Neural cell (in vitro differentiated cells): ENCODE data around the gene EPS15. TPM values are rescaled to one million over a fixed set of nuclear protein-coding genes. Genes with fewer than 3 reads are reported as not detected.

ENCODE experiments used
- H2AFZ ChIP-seq: fragments of 200-600, 300-800 bp; sonication (generic), shearing (Covaris generic); 2 replicates; pipeline ENCODE4 v1.6.0; 2014; ENCODE audit warnings: low read depth, mild to moderate bottlenecking, antibody characterized with exemption, low read length, moderate library complexity
- H3F3A ChIP-seq: fragments of 200-600 bp; shearing (Covaris generic); 2 replicates; pipeline ENCODE4 v1.6.1; 2016; ENCODE audit warnings: mild to moderate bottlenecking, moderate library complexity, mixed read lengths, antibody characterized with exemption, low read length; ENCODE audit not compliant: insufficient read depth, poor library complexity, severe bottlenecking
- H3K27ac ChIP-seq: fragments of 200-600, 300-800 bp; sonication (generic), shearing (Covaris generic); 2 replicates; pipeline ENCODE4 v1.5.1; 2014; ENCODE audit warnings: mild to moderate bottlenecking, low read length, moderate library complexity
- H3K27me3 ChIP-seq: fragments of 300-800, 200-600 bp; sonication (generic), shearing (Covaris generic); 2 replicates; pipeline ENCODE4 v1.6.0; 2014; ENCODE audit warnings: mild to moderate bottlenecking, low read depth, low read length, moderate library complexity; ENCODE audit not compliant: insufficient read depth
- H3K36me3 ChIP-seq: fragments of 300-800, 200-600 bp; sonication (generic), shearing (Covaris generic); 2 replicates; pipeline ENCODE4 v1.5.1; 2014; ENCODE audit warnings: mild to moderate bottlenecking, antibody characterized with exemption, low read length, moderate library complexity; ENCODE audit not compliant: insufficient read depth
- H3K4me2 ChIP-seq: fragments of 300-800, 200-600 bp; sonication (generic), shearing (Covaris generic); 2 replicates; pipeline ENCODE4 v1.6.0; 2014; ENCODE audit warnings: mild to moderate bottlenecking, low read length
- H3K4me3 ChIP-seq: fragments of 300-800, 200-600 bp; sonication (generic), shearing (Covaris generic); 2 replicates; pipeline ENCODE4 v1.5.1; 2014; ENCODE audit warnings: mild to moderate bottlenecking, low read length, moderate library complexity
- H3K79me2 ChIP-seq: fragments of 200-600 bp; shearing (Covaris generic); replicated peaks from 2 replicates; pipeline ENCODE4 v1.6.0; 2014; ENCODE audit warnings: mild to moderate bottlenecking, low read length, moderate library complexity; ENCODE audit not compliant: insufficient read depth
- H3K9ac ChIP-seq: fragments of 300-800, 200-600 bp; sonication (generic), shearing (Covaris generic); 2 replicates; pipeline ENCODE4 v1.6.1; 2016; ENCODE audit warnings: mild to moderate bottlenecking, low read length, mixed read lengths
- H3K9me2 ChIP-seq: fragments of 200-600 bp; shearing (Covaris generic); 2 replicates; pipeline ENCODE4 v1.6.1; 2016; ENCODE audit warnings: mild to moderate bottlenecking, low read length, mixed read lengths; ENCODE audit not compliant: insufficient read depth
- H3K9me3 ChIP-seq: fragments of 200-600, 300-800 bp; sonication (generic), shearing (Covaris generic); 2 replicates; pipeline ENCODE4 v1.6.1; 2016; ENCODE audit warnings: mild to moderate bottlenecking, mixed run types, low read length, moderate library complexity, mixed read lengths
- H4K20me1 ChIP-seq: fragments of 200-600 bp; shearing (Covaris generic); 2 replicates; pipeline ENCODE4 v1.6.1; 2016; ENCODE audit warnings: mild to moderate bottlenecking, mixed run types; ENCODE audit not compliant: insufficient read depth
- CTCF ChIP-seq: fragments of 450-650 bp; IDR thresholded peaks from 2 replicates; pipeline ENCODE4 v1.5.1; 2014; ENCODE audit warnings: antibody characterized with exemption, mild to moderate bottlenecking, moderate library complexity; ENCODE audit not compliant: poor library complexity, severe bottlenecking
- EP300 ChIP-seq: fragments of 450-650 bp; conservative IDR thresholded peaks from 2 replicates; pipeline ENCODE4 v1.6.1; 2014; ENCODE audit warnings: antibody characterized with exemption, mild to moderate bottlenecking, moderate library complexity; ENCODE audit not compliant: poor library complexity, severe bottlenecking
- EZH2 ChIP-seq: fragments of 200-600, 300-800 bp; shearing (Covaris generic), sonication (generic); IDR thresholded peaks from 2 replicates; pipeline ENCODE4 v1.6.1; 2014; ENCODE audit warnings: antibody characterized with exemption, low read length, borderline replicate concordance, mild to moderate bottlenecking; ENCODE audit not compliant: insufficient read depth, poor library complexity, severe bottlenecking
- MXI1 ChIP-seq: fragments of 450-650 bp; conservative IDR thresholded peaks from 2 replicates; pipeline ENCODE4 v1.6.1; 2014; ENCODE audit warnings: antibody characterized with exemption, mild to moderate bottlenecking; ENCODE audit not compliant: poor library complexity, severe bottlenecking
- POLR2AphosphoS5 ChIP-seq: IDR thresholded peaks from 2 replicates; pipeline ENCODE4 v1.6.1; 2012
- RAD21 ChIP-seq: fragments of 450-650 bp; conservative IDR thresholded peaks from 2 replicates; pipeline ENCODE4 v1.6.1; 2014; ENCODE audit warnings: antibody characterized with exemption, mild to moderate bottlenecking, moderate library complexity
- REST ChIP-seq: IDR thresholded peaks from 2 replicates; pipeline ENCODE4 v1.6.1; 2012; ENCODE audit warnings: borderline replicate concordance
- SMC3 ChIP-seq: fragments of 450-650 bp; conservative IDR thresholded peaks from 2 replicates; pipeline ENCODE4 v1.6.1; 2014; ENCODE audit warnings: antibody characterized with exemption, mild to moderate bottlenecking, moderate library complexity; ENCODE audit not compliant: poor library complexity
- TAF1 ChIP-seq: IDR thresholded peaks from 2 replicates; pipeline ENCODE4 v1.6.1; 2012; ENCODE audit warnings: low read depth
- polyA plus RNA-seq: library from polyadenylated mRNA; depleted of rRNA; stranded (reverse); fragments of >200 nt; gene quantifications from 2 replicates; pipeline ENCODE4 v1.2.3, GENCODE V29; 2014

EPS15 gene
- polyA plus RNA-seq, 1 donor from 2014 or later: 101 TPM

GRCh38 chr1:51494138-51494830 is 24.8 kb downstream of the EPS15 start:
- no peaks in the 10 kb centered on the region for H3K79me2 ChIP-seq

GRCh38 chr1:51491166-51491981 is 27.7 kb downstream of the EPS15 start:
- no peaks in the 10 kb centered on the region for H3F3A ChIP-seq
- no peaks in the 10 kb centered on the region for H3K9me2 ChIP-seq
- no peaks in the 10 kb centered on the region for H3K27me3 ChIP-seq
- no peak overlapping the region for H3K27ac ChIP-seq
- H3K9ac ChIP-seq: no peak overlapping the region
- no peak overlapping the region for H2AFZ ChIP-seq
- no peaks in the 10 kb centered on the region for H3K79me2 ChIP-seq
- no peak overlapping the region for H3K4me2 ChIP-seq
- H3K4me3 ChIP-seq: no peak overlapping the region
- no peaks in the 10 kb centered on the region for H3K36me3 ChIP-seq
- TF ChIP-seq MXI1 (no peak), EP300 (no peak), POLR2AphosphoS5 (no peak), REST (no peak), SMC3 (no peak), CTCF (no peak), RAD21 (no peak), TAF1 (no peak), EZH2 (no peak)
- no peaks in the 10 kb centered on the region for H4K20me1 ChIP-seq
- H3K9me3 ChIP-seq: no peaks in the 10 kb centered on the region

More at GRCh38 chr1:51494138-51494830, 24.8 kb downstream of the EPS15 start:
- Histone ChIP-seq H3F3A (no peaks in the 10 kb centered on the region), H3K9me2 (no peaks in the 10 kb centered on the region), H3K9ac (no peak overlapping the region), H2AFZ (no peak overlapping the region), H3K27me3 (no peaks in the 10 kb centered on the region), H4K20me1 (no peaks in the 10 kb centered on the region), H3K27ac (no peak overlapping the region), H3K4me3 (no peak overlapping the region), H3K9me3 (no peaks in the 10 kb centered on the region), H3K4me2 (no peak overlapping the region), H3K36me3 (no peaks in the 10 kb centered on the region)
- TF ChIP-seq TAF1 (no peak), POLR2AphosphoS5 (no peak), EZH2 (no peak), RAD21 (no peak)
